IMR-90 (cell line): ENCODE measurements around the gene KRTAP12-2. TPM values are rescaled to one million over a fixed set of nuclear protein-coding genes. Genes with fewer than 3 reads are reported as not detected.

ENCODE experiments used
- ATAC-seq: fragments of 200-7000 bp; cut with Tn5 transposase; 2 replicates; pipeline ENCODE4 v1.9.1; 2020; ENCODE audit warnings: low read depth, mild to moderate bottlenecking, moderate library complexity
- BruUV-seq: library from RNA; stranded (reverse); fragments of 400-500 nt; replicated peaks from 2 replicates; lab custom pipeline; 2021; lab: Mats Ljungman, UMichigan
- CTCF ChIA-PET: fragments of 300-600 bp; formaldehyde crosslinking; extraction: SDS; loops from one replicate; lab custom pipeline; 2021; ENCODE audit warnings: antibody characterized with exemption; lab: Yijun Ruan, JAX
- POLR2A ChIA-PET: fragments of 300-600 bp; sonication (Branson Sonifier 250); formaldehyde crosslinking; loops from one replicate; lab custom pipeline; 2022; ENCODE audit warnings: antibody characterized with exemption; ENCODE audit not compliant: unreplicated experiment; lab: Charles Lee
- DNase-seq: peaks from one replicate; pipeline ENCODE4 v3.0.0; 2013
- H2AFZ ChIP-seq: replicated peaks from 2 replicates; pipeline ENCODE3; 2013; ENCODE audit warnings: low read length, mild to moderate bottlenecking; ENCODE audit not compliant: poor library complexity
- H2AK5ac ChIP-seq: 2 replicates; pipeline ENCODE4 v1.6.1; 2013; ENCODE audit warnings: low read depth, low read length, inconsistent platforms
- H2AK9ac ChIP-seq: replicated peaks from 2 replicates; pipeline ENCODE3; 2013; ENCODE audit warnings: mild to moderate bottlenecking, low read depth, low read length, moderate library complexity; ENCODE audit not compliant: poor library complexity
- H2BK120ac ChIP-seq: 2 replicates; pipeline ENCODE4 v1.6.1; 2013; ENCODE audit warnings: low read depth, low read length, inconsistent platforms
- H2BK15ac ChIP-seq: 3 replicates; pipeline ENCODE4 v1.6.1; 2013; ENCODE audit warnings: low read depth, low read length, inconsistent platforms
- H2BK20ac ChIP-seq: 2 replicates; pipeline ENCODE4 v1.6.1; 2013; ENCODE audit warnings: low read depth, mild to moderate bottlenecking, inconsistent platforms, low read length, moderate library complexity
- H2BK5ac ChIP-seq: 2 replicates; pipeline ENCODE4 v1.6.1; 2013; ENCODE audit warnings: mild to moderate bottlenecking, low read depth, low read length, inconsistent platforms; ENCODE audit not compliant: poor library complexity, severe bottlenecking
- H3K14ac ChIP-seq: replicated peaks from 2 replicates; pipeline ENCODE4 v1.6.1; 2013; ENCODE audit warnings: low read depth, low read length, inconsistent platforms
- H3K18ac ChIP-seq: 2 replicates; pipeline ENCODE4 v1.6.1; 2013; ENCODE audit warnings: low read depth, low read length, control low read depth
- H3K23ac ChIP-seq: 2 replicates; pipeline ENCODE4 v1.6.1; 2013; ENCODE audit warnings: low read depth, low read length, inconsistent platforms
- H3K27ac ChIP-seq: 2 replicates; pipeline ENCODE4 v1.5.1; 2013; ENCODE audit warnings: mild to moderate bottlenecking, control low read depth, low read length; ENCODE audit not compliant: insufficient read depth
- H3K27me3 ChIP-seq: 2 replicates; pipeline ENCODE4 v1.6.1; 2013; ENCODE audit warnings: low read length; ENCODE audit not compliant: control insufficient read depth, insufficient read depth
- H3K36me3 ChIP-seq: 2 replicates; pipeline ENCODE4 v1.6.1; 2013; ENCODE audit warnings: low read length, mixed read lengths; ENCODE audit not compliant: control insufficient read depth, insufficient read depth
- H3K4ac ChIP-seq: 2 replicates; pipeline ENCODE4 v1.6.1; 2013; ENCODE audit warnings: low read depth, low read length, inconsistent platforms
- H3K4me1 ChIP-seq: 2 replicates; pipeline ENCODE4 v1.6.1; 2013; ENCODE audit warnings: low read length, mixed read lengths; ENCODE audit not compliant: control insufficient read depth, insufficient read depth
- H3K4me2 ChIP-seq: 2 replicates; pipeline ENCODE4 v1.6.1; 2013; ENCODE audit warnings: low read depth, mild to moderate bottlenecking, control low read depth, low read length, moderate library complexity
- H3K4me3 ChIP-seq: 2 replicates; pipeline ENCODE4 v1.5.1; 2013; ENCODE audit warnings: low read depth, mild to moderate bottlenecking, control low read depth, low read length, moderate library complexity; ENCODE audit not compliant: insufficient read depth
- H3K56ac ChIP-seq: 2 replicates; pipeline ENCODE4 v1.6.1; 2013; ENCODE audit warnings: low read length, inconsistent platforms; ENCODE audit not compliant: insufficient read depth; ENCODE audit errors: extremely low read depth
- H3K79me1 ChIP-seq, 2 experiments: 2 replicates each; pipeline ENCODE4 v1.6.1; 2013; ENCODE audit warnings: low read length in 2 of 2, inconsistent platforms in 1 of 2, low read depth in 1 of 2
- H3K9ac ChIP-seq: 2 replicates; pipeline ENCODE4 v1.6.1; 2013; ENCODE audit warnings: low read depth, low read length, control low read depth
- H3K9me1 ChIP-seq: 2 replicates; pipeline ENCODE4 v1.6.1; 2013; ENCODE audit warnings: low read length, inconsistent platforms; ENCODE audit not compliant: insufficient read depth
- H3K9me3 ChIP-seq: 2 replicates; pipeline ENCODE4 v1.6.1; 2013; ENCODE audit warnings: low read length; ENCODE audit not compliant: control insufficient read depth, insufficient read depth
- H4K20me1 ChIP-seq: 2 replicates; pipeline ENCODE4 v1.6.1; 2013; ENCODE audit warnings: low read length, inconsistent platforms; ENCODE audit not compliant: insufficient read depth
- H4K5ac ChIP-seq: 2 replicates; pipeline ENCODE4 v1.6.1; 2013; ENCODE audit warnings: mild to moderate bottlenecking, low read depth, low read length, control low read depth
- H4K8ac ChIP-seq, 2 experiments: 2 replicates each; pipeline ENCODE4 v1.6.1; 2013; ENCODE audit warnings: low read depth in 2 of 2, low read length in 2 of 2, control low read depth in 1 of 2, inconsistent platforms in 1 of 2
- H4K91ac ChIP-seq: 2 replicates; pipeline ENCODE4 v1.6.1; 2013; ENCODE audit warnings: low read depth, low read length, inconsistent platforms; ENCODE audit not compliant: insufficient read depth
- BHLHE40 ChIP-seq: fragments of 150-350 bp; IDR thresholded peaks from 2 replicates; pipeline ENCODE4 v1.6.1; 2016; ENCODE audit warnings: mild to moderate bottlenecking, low read depth, low read length
- CEBPB ChIP-seq: IDR thresholded peaks from 2 replicates; pipeline ENCODE4 v1.6.1; 2012; ENCODE audit warnings: low read depth, low read length, improper control_type of control experiment
- CHD1 ChIP-seq: IDR thresholded peaks from 2 replicates; pipeline ENCODE4 v1.6.1; 2012; ENCODE audit warnings: low read depth, low read length, improper control_type of control experiment
- CTCF ChIP-seq: conservative IDR thresholded peaks from 2 replicates; pipeline ENCODE4 v1.5.1; 2012; ENCODE audit warnings: mild to moderate bottlenecking, low read depth, low read length, improper control_type of control experiment
- ELK1 ChIP-seq: fragments of 150-350 bp; IDR thresholded peaks from 2 replicates; pipeline ENCODE4 v1.6.1; 2016; ENCODE audit warnings: low read depth, mild to moderate bottlenecking, low read length, moderate library complexity, borderline replicate concordance
- FOS ChIP-seq: fragments of 150-350 bp; IDR thresholded peaks from 2 replicates; pipeline ENCODE4 v1.6.1; 2016; ENCODE audit warnings: low read depth, low read length
- MAFK ChIP-seq: IDR thresholded peaks from 2 replicates; pipeline ENCODE4 v1.6.1; 2012; ENCODE audit warnings: low read depth, low read length, improper control_type of control experiment
- MAZ ChIP-seq: IDR thresholded peaks from 2 replicates; pipeline ENCODE4 v1.6.1; 2012; ENCODE audit warnings: low read depth, mild to moderate bottlenecking, low read length, improper control_type of control experiment, moderate library complexity, borderline replicate concordance
- MXI1 ChIP-seq: IDR thresholded peaks from 2 replicates; pipeline ENCODE4 v1.6.1; 2012; ENCODE audit warnings: low read depth, mild to moderate bottlenecking, low read length, moderate library complexity, borderline replicate concordance
- NFE2L2 ChIP-seq: fragments of 150-350 bp; IDR thresholded peaks from 2 replicates; pipeline ENCODE4 v1.6.1; 2016; ENCODE audit warnings: low read depth, mild to moderate bottlenecking, low read length
- POLR2A ChIP-seq: IDR thresholded peaks from 2 replicates; pipeline ENCODE4 v1.6.1; 2012; ENCODE audit warnings: mild to moderate bottlenecking, low read depth, low read length
- RAD21 ChIP-seq: IDR thresholded peaks from 2 replicates; pipeline ENCODE4 v1.6.1; 2012; ENCODE audit warnings: low read length, improper control_type of control experiment
- RCOR1 ChIP-seq: IDR thresholded peaks from 2 replicates; pipeline ENCODE4 v1.6.1; 2012; ENCODE audit warnings: mild to moderate bottlenecking, low read length, improper control_type of control experiment; ENCODE audit not compliant: insufficient replicate concordance
- RFX5 ChIP-seq: IDR thresholded peaks from 2 replicates; pipeline ENCODE4 v1.8.0; 2012; ENCODE audit warnings: low read depth, mild to moderate bottlenecking, low read length, moderate library complexity
- SMC3 ChIP-seq: fragments of 150-350 bp; IDR thresholded peaks from 2 replicates; pipeline ENCODE4 v1.6.1; 2016; ENCODE audit warnings: low read depth, mild to moderate bottlenecking, antibody characterized with exemption, low read length, moderate library complexity
- USF2 ChIP-seq: fragments of 150-350 bp; IDR thresholded peaks from 2 replicates; pipeline ENCODE4 v1.6.1; 2017; ENCODE audit warnings: mild to moderate bottlenecking, antibody characterized with exemption, low read length, low read depth
- WGBS, 2 experiments: methylation state at CpG; one replicate each; pipeline versions ENCODE4 v1.1.5 to v1.1.7; 2013; ENCODE audit warnings: missing lambda C conversion rate in 2 of 2; ENCODE audit not compliant: insufficient read length in 1 of 2; ENCODE audit errors: extremely low coverage in 2 of 2; 5-methylcytosine and 5-hydroxymethylcytosine counted together
- dilution Hi-C: fragments of 300-500 bp; cut with HindIII; formaldehyde crosslinking; loops from one replicate; pipeline ENCODE4 v1.14.3; 2018; ENCODE audit warnings: low sequenced_read_pairs; ENCODE audit not compliant: unreplicated experiment
- in situ Hi-C: fragments of 300-500 bp; cut with MboI; formaldehyde crosslinking; loops from 3 replicates; pipeline ENCODE4 v1.14.3; 2019; ENCODE audit warnings: low sequenced_read_pairs, inconsistent platforms, mixed read lengths
- intact Hi-C: fragments of 100-400 bp; cut with micrococcal nuclease; formaldehyde crosslinking; loops from 2 replicates; pipeline ENCODE4 v1.10.0; 2022
- polyA plus RNA-seq, 3 experiments: library from polyadenylated mRNA; depleted of rRNA; stranded (reverse); fragments of >200 nt; gene quantifications; 2 replicates each; pipeline ENCODE4 v1.2.3, GENCODE V29; 2012; ENCODE audit warnings: low replicate concordance in 1 of 3
- total RNA-seq: library from RNA; depleted of rRNA; stranded (reverse); fragments of >200 nt; gene quantifications from 2 replicates; pipeline ENCODE4 v1.2.3, GENCODE V29; 2012

KRTAP12-2 gene
- total and polyA plus RNA-seq, 2 of the 4 experiments (the other 2 are of a cell fraction), result not detected

GRCh38 chr21:44640761-44641160 lies 26.0 kb downstream of the KRTAP12-2 start:
- TF ChIP-seq RFX5 (no peak), FOS (no peak), RCOR1 (no peak), MAFK (no peak), CEBPB (no peak), MAZ (no peak), SMC3 (no peak), CHD1 (no peak), NFE2L2 (no peak), POLR2A (no peak), BHLHE40 (no peak), MXI1 (no peak), RAD21 (no peak), USF2 (no peak), CTCF (no peak), ELK1 (no peak)

More at GRCh38 chr21:44640761-44641160, 26.0 kb downstream of the KRTAP12-2 start:
- Histone ChIP-seq H3K79me1 (no peaks in the 10 kb centered on the region), H3K14ac (no peak overlapping the region), H4K8ac (no peak overlapping the region), H3K4me1 (no peaks in the 10 kb centered on the region), H3K23ac (no peak overlapping the region), H3K9me3 (peaks cover 10% of the 10 kb centered on the region), H2BK5ac (no peak overlapping the region), H3K4me3 (no peak overlapping the region), H3K27ac (no peak overlapping the region), H2BK20ac (no peak overlapping the region), H3K9me1 (no peaks in the 10 kb centered on the region), H4K5ac (no peak overlapping the region), H3K9ac (no peak overlapping the region), H3K36me3 (no peaks in the 10 kb centered on the region), H2AFZ (no peak overlapping the region), H3K4ac (no peak overlapping the region), H2AK5ac (no peak overlapping the region), H2BK120ac (no peak overlapping the region), H3K27me3 (no peaks in the 10 kb centered on the region; the same call in 1 of the 2 replicates), H4K20me1 (no peaks in the 10 kb centered on the region), H4K91ac (no peak overlapping the region), H3K4me2 (no peak overlapping the region), H2BK15ac (no peak overlapping the region), H2AK9ac (no peak overlapping the region), H3K56ac (no peak overlapping the region), H3K18ac (no peak overlapping the region)
- CTCF ChIA-PET, result no interaction called here
- no TSS peak for BruUV-seq
- DNase-seq (no peak), ATAC-seq (no peak)
- in situ Hi-C loops (no loop called here), dilution Hi-C loops (no loop called here), intact Hi-C loops (no loop called here)
- 83% methylated on average over 2 of the region's 5 CpGs; no CpG with 5 or more reads in 1 of the 2 experiments for WGBS, 2 experiments
- POLR2A ChIA-PET, result no interaction called here
